Measurements from ENCODE around the gene TDRD3.
"Not testable (repeated sequence)": the region's sequence is repeated elsewhere in the genome, so short reads cannot be mapped to it uniquely, and the experiment has no call there.

GRCh38 chr13:60407852-60408251 is 10.8 kb downstream of the TDRD3 start:
- not testable (repeated sequence) for TF ChIP-seq EZH2 (IDR thresholded peaks at IDR 0.05; ENCODE audit: low read length, missing control alignments); CTCF (conservative IDR thresholded peaks at IDR 0.05 in 1 of 2, IDR thresholded peaks at IDR 0.05 in 1 of 2; ENCODE audit: low read depth in 1 of 2, low read length in 2 of 2)

Data from fibroblast of lung (primary cell).